Measurements from ENCODE around the gene CD79A.

The CD79A gene

GRCh38 chr19:41920882-41921576, 44.0 kb downstream of the CD79A start:
- no peak overlapping the region for H3K27ac Mint-ChIP-seq
- H3K9me3 Mint-ChIP-seq = no peaks in the 10 kb centered on the region
- peaks cover 12% of the 10 kb centered on the region for H3K27me3 Mint-ChIP-seq
- DNase-seq (no peak), ATAC-seq (no peak)
- peaks cover 15% of the 10 kb centered on the region for H3K4me1 Mint-ChIP-seq
- H3K4me3 Mint-ChIP-seq = no peak overlapping the region
- no peaks in the 10 kb centered on the region for H3K36me3 Mint-ChIP-seq (ENCODE audit: low read depth)

GRCh38 chr19:41921577-41922576, 44.8 kb downstream of the CD79A start:
- Mint-ChIP-seq H3K9me3 (no peaks in the 10 kb centered on the region), H3K27ac (no peak overlapping the region), H3K4me3 (no peak overlapping the region)

GRCh38 chr19:41922585-41922984, 45.5 kb downstream of the CD79A start:
- no peak overlapping the region for H3K27ac Mint-ChIP-seq
- no peak for ATAC-seq
- H3K36me3 Mint-ChIP-seq (ENCODE audit: low read depth) = no peaks in the 10 kb centered on the region

More at GRCh38 chr19:41921577-41922576, 44.8 kb downstream of the CD79A start:
- peaks cover 15% of the 10 kb centered on the region for H3K4me1 Mint-ChIP-seq
- DNase-seq = no peak
- H3K36me3 Mint-ChIP-seq (ENCODE audit: low read depth) = no peaks in the 10 kb centered on the region
- ATAC-seq = peak; percentile 21
- H3K27me3 Mint-ChIP-seq = peaks cover 12% of the 10 kb centered on the region

GRCh38 chr19:41923045-41923788, 46.1 kb downstream of the CD79A start:
- Mint-ChIP-seq H3K36me3 (ENCODE audit: low read depth) (no peaks in the 10 kb centered on the region), H3K4me1 (peaks cover 15% of the 10 kb centered on the region), H3K27ac (peak overlapping the region; percentile 32), H3K9me3 (no peaks in the 10 kb centered on the region), H3K27me3 (peaks cover 12% of the 10 kb centered on the region), H3K4me3 (no peak overlapping the region)
- no peak for DNase-seq
- no peak for ATAC-seq

More at GRCh38 chr19:41922585-41922984, 45.5 kb downstream of the CD79A start:
- no peak for DNase-seq
- peaks cover 15% of the 10 kb centered on the region for H3K4me1 Mint-ChIP-seq
- no peak overlapping the region for H3K4me3 Mint-ChIP-seq
- peaks cover 12% of the 10 kb centered on the region for H3K27me3 Mint-ChIP-seq
- no peaks in the 10 kb centered on the region for H3K9me3 Mint-ChIP-seq

GRCh38 chr19:41924151-41925145, 47.4 kb downstream of the CD79A start:
- no peak for DNase-seq
- H3K36me3 Mint-ChIP-seq (ENCODE audit: low read depth) = no peaks in the 10 kb centered on the region
- peaks cover 12% of the 10 kb centered on the region for H3K27me3 Mint-ChIP-seq
- H3K9me3 Mint-ChIP-seq = no peaks in the 10 kb centered on the region
- no peak for ATAC-seq
- H3K4me1 Mint-ChIP-seq = peaks cover 23% of the 10 kb centered on the region
- no peak overlapping the region for H3K27ac Mint-ChIP-seq
- no peak overlapping the region for H3K4me3 Mint-ChIP-seq

GRCh38 chr19:41925208-41926003, 48.3 kb downstream of the CD79A start:
- H3K36me3 Mint-ChIP-seq (ENCODE audit: low read depth) = no peaks in the 10 kb centered on the region
- H3K9me3 Mint-ChIP-seq = no peaks in the 10 kb centered on the region
- H3K4me1 Mint-ChIP-seq = peaks cover 30% of the 10 kb centered on the region
- peaks cover 16% of the 10 kb centered on the region for H3K27me3 Mint-ChIP-seq
- DNase-seq (no peak), ATAC-seq (no peak)
- H3K4me3 Mint-ChIP-seq = no peak overlapping the region
- no peak overlapping the region for H3K27ac Mint-ChIP-seq

- Mint-ChIP-seq H3K36me3 (ENCODE audit: low read depth) (no peaks in the 10 kb centered on the region), H3K27me3 (peaks cover 18% of the 10 kb centered on the region), H3K9me3 (no peaks in the 10 kb centered on the region), H3K27ac (no peak overlapping the region), H3K4me3 (no peak overlapping the region), H3K4me1 (peaks cover 34% of the 10 kb centered on the region)
- DNase-seq = no peak
- ATAC-seq = no peak
Measured at GRCh38 chr19:41926028-41926762, 49.1 kb downstream of the CD79A start.

GRCh38 chr19:41926763-41927496, 49.9 kb downstream of the CD79A start:
- no peaks in the 10 kb centered on the region for H3K9me3 Mint-ChIP-seq
- no peak for ATAC-seq
- peaks cover 32% of the 10 kb centered on the region for H3K4me1 Mint-ChIP-seq
- no peak overlapping the region for H3K4me3 Mint-ChIP-seq
- no peak overlapping the region for H3K27ac Mint-ChIP-seq
- DNase-seq = no peak
- peaks cover 15% of the 10 kb centered on the region for H3K27me3 Mint-ChIP-seq
- no peaks in the 10 kb centered on the region for H3K36me3 Mint-ChIP-seq (ENCODE audit: low read depth)

GRCh38 chr19:41927497-41928192, 50.6 kb downstream of the CD79A start:
- no peak for ATAC-seq
- H3K4me3 Mint-ChIP-seq = peak overlapping the region; percentile 78
- H3K4me1 Mint-ChIP-seq = peaks cover 28% of the 10 kb centered on the region
- H3K27ac Mint-ChIP-seq = no peak overlapping the region
- H3K27me3 Mint-ChIP-seq = peaks cover 10% of the 10 kb centered on the region
- no peaks in the 10 kb centered on the region for H3K9me3 Mint-ChIP-seq
- DNase-seq = no peak
- H3K36me3 Mint-ChIP-seq (ENCODE audit: low read depth) = no peaks in the 10 kb centered on the region

- H3K4me1 Mint-ChIP-seq = peaks cover 26% of the 10 kb centered on the region
- no peaks in the 10 kb centered on the region for H3K9me3 Mint-ChIP-seq
- DNase-seq (no peak), ATAC-seq (peak; percentile 51)
- peaks cover 9% of the 10 kb centered on the region for H3K27me3 Mint-ChIP-seq
- H3K36me3 Mint-ChIP-seq (ENCODE audit: low read depth) = no peaks in the 10 kb centered on the region
- H3K4me3 Mint-ChIP-seq = peak within 1 kb of the TSS; percentile 80
- H3K27ac Mint-ChIP-seq = peak within 1 kb of the TSS; percentile 68
Measured at GRCh38 chr19:41928221-41928683, 51.2 kb downstream of the CD79A start, which contains the start of gene ERFL. TSS of gene ERFL (minus strand) at chr19:41928449. CDS start at chr19:41912919, 15,530 bp downstream.

GRCh38 chr19:41928754-41929535, 51.9 kb downstream of the CD79A start:
- DNase-seq (no peak), ATAC-seq (peak; percentile 41)
- Mint-ChIP-seq H3K9me3 (no peaks in the 10 kb centered on the region), H3K36me3 (ENCODE audit: low read depth) (no peaks in the 10 kb centered on the region), H3K27me3 (peaks cover 9% of the 10 kb centered on the region), H3K4me3 (peak overlapping the region; percentile 80), H3K4me1 (peaks cover 30% of the 10 kb centered on the region), H3K27ac (peak overlapping the region; percentile 68)

Data from activated naive CD8-positive, alpha-beta T cell treated with anti-CD3 and anti-CD28 coated beads, Interleukin-2, amount 50 U/mL, for 24 hours (primary cell).